Cardiac fibroblast (primary cell): Measurements from ENCODE around the gene PARP8.

Source experiments
- DNase-seq, 2 donors: peaks; one replicate each; pipeline versions ENCODE4 v3.0.0 to v3.0.0-alpha.2; 2010; ENCODE audit warnings: low read depth in 2 of 2
- H3K4me3 ChIP-seq, 2 donors: replicated peaks in 1 of 2; 1 replicate in 1 of 2; 2 replicates in 1 of 2; pipeline ENCODE4 v1.5.1; 2011; ENCODE audit warnings: low read depth in 2 of 2, low read length in 2 of 2, mild to moderate bottlenecking in 2 of 2, moderate library complexity in 1 of 2
- CTCF ChIP-seq: IDR thresholded peaks from one replicate; pipeline ENCODE4 v1.5.1; 2011; ENCODE audit warnings: low read depth, mild to moderate bottlenecking, low read length, inconsistent platforms

PARP8 gene

GRCh38 chr5:50751064-50751657 is 84.7 kb downstream of the PARP8 start:
- DNase-seq: peak; percentile 65 to 75

GRCh38 chr5:50752800-50753199 is 86.4 kb downstream of the PARP8 start:
- TF ChIP-seq CTCF: no peak
- DNase-seq: no peak
- H3K4me3 ChIP-seq: no peak overlapping the region

More at GRCh38 chr5:50751064-50751657, 84.7 kb downstream of the PARP8 start:
- peak; percentile 81 for TF ChIP-seq CTCF
- no peak overlapping the region for H3K4me3 ChIP-seq

GRCh38 chr5:50759526-50760270 is 93.3 kb downstream of the PARP8 start:
- no peak for TF ChIP-seq CTCF
- DNase-seq: no peak
- no peak overlapping the region for H3K4me3 ChIP-seq

- no peak overlapping the region for H3K4me3 ChIP-seq
- DNase-seq: no peak
- no peak for TF ChIP-seq CTCF
Observed at GRCh38 chr5:50763351-50763750, 96.9 kb downstream of the PARP8 start.

- H3K4me3 ChIP-seq: no peak overlapping the region
- DNase-seq: no peak
- no peak for TF ChIP-seq CTCF
Observed at GRCh38 chr5:50763846-50764245, 97.4 kb downstream of the PARP8 start.

GRCh38 chr5:50766042-50766441 is 99.6 kb downstream of the PARP8 start:
- no peak overlapping the region for H3K4me3 ChIP-seq
- no peak for TF ChIP-seq CTCF
- no peak for DNase-seq
